GM10248 (cell line): ENCODE measurements around the gene MYO5C.

Source experiments
- CTCF ChIA-PET: fragments of 300-600 bp; sonication (Branson Sonifier 250); formaldehyde crosslinking; extraction: SDS; loops from one replicate; lab custom pipeline; 2021; ENCODE audit warnings: antibody characterized with exemption; lab: Yijun Ruan, JAX
- POLR2A ChIA-PET: fragments of 350-650 bp; sonication (Branson Sonifier 250); formaldehyde crosslinking; extraction: SDS; loops from one replicate; lab custom pipeline; 2020; ENCODE audit warnings: antibody characterized with exemption; lab: Yijun Ruan, JAX
- DNase-seq: peaks from one replicate; pipeline ENCODE4 v3.0.0; 2012; ENCODE audit errors: extremely low spot score
- TF ChIP-seq, protein P1 (sequence below): IDR thresholded peaks from 2 replicates; pipeline ENCODE4 v1.5.1; 2012; ENCODE audit warnings: mild to moderate bottlenecking, low read depth; ENCODE audit errors: extremely low read depth, missing control alignments, control extremely low read depth

MYO5C gene

GRCh38 chr15:52225230-52225629, 70.4 kb downstream of the MYO5C start:
- ChIA-PET CTCF (interaction anchor here (0.6 to 7.4 kb wide), 8 partner anchors 10 to 298 kb away, joined by 3 to 82 read pairs (median 12); no protein-coding TSS in a partner anchor), POLR2A (no interaction called here)
- TF ChIP-seq, protein P1, sequence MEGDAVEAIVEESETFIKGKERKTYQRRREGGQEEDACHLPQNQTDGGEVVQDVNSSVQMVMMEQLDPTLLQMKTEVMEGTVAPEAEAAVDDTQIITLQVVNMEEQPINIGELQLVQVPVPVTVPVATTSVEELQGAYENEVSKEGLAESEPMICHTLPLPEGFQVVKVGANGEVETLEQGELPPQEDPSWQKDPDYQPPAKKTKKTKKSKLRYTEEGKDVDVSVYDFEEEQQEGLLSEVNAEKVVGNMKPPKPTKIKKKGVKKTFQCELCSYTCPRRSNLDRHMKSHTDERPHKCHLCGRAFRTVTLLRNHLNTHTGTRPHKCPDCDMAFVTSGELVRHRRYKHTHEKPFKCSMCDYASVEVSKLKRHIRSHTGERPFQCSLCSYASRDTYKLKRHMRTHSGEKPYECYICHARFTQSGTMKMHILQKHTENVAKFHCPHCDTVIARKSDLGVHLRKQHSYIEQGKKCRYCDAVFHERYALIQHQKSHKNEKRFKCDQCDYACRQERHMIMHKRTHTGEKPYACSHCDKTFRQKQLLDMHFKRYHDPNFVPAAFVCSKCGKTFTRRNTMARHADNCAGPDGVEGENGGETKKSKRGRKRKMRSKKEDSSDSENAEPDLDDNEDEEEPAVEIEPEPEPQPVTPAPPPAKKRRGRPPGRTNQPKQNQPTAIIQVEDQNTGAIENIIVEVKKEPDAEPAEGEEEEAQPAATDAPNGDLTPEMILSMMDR: no peak
- DNase-seq: no peak

DNA sequence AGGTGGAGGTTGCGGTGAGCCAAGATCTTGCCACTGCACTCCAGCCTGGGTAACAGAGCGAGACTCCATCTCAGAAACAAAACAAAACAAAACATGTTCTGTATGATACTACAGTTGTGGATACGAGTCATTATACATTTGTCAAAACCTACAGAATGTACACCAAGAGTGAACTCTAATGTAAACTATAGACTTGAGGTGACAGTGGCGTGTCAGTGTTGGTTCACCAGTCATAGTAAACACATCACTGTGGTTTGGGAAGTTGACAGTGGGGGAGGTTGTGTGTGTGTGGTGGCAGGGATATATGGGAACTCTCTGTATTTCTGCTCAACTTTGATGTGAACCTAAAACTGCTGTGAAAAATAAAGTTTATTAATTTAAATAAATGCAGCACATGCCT, 71.4 kb downstream of the MYO5C start:
- ChIA-PET CTCF (interaction anchor here (5.3 to 7.4 kb wide), 3 partner anchors 9 to 15 kb away, joined by 37 to 82 read pairs (median 64); no protein-coding TSS in a partner anchor), POLR2A (interaction anchor here (0.5 kb wide), 1 partner anchor 61 kb away, joined by 3 read pairs; no protein-coding TSS in a partner anchor)
- DNase-seq: no peak
- TF ChIP-seq, protein P1: no peak

GRCh38 chr15:52221730-52222129, 73.9 kb downstream of the MYO5C start:
- TF ChIP-seq, protein P1: no peak
- POLR2A ChIA-PET: no interaction called here
- no peak for DNase-seq
- CTCF ChIA-PET: interaction anchor here (1.2 to 3.1 kb wide), 4 partner anchors 9 to 139 kb away, joined by 3 to 17 read pairs (median 4); no protein-coding TSS in a partner anchor

- no peak for DNase-seq
- TF ChIP-seq, protein P1: no peak
- CTCF ChIA-PET: interaction anchor here (1.1 to 3.1 kb wide), 8 partner anchors 9 to 144 kb away, joined by 3 to 17 read pairs (median 4); no protein-coding TSS in a partner anchor
- POLR2A ChIA-PET: no interaction called here
Observed at GRCh38 chr15:52220937-52221660, 74.5 kb downstream of the MYO5C start.

- ChIA-PET POLR2A (no interaction called here), CTCF (interaction anchor here (1.1 to 3.1 kb wide), 7 partner anchors 10 to 395 kb away, joined by 3 to 17 read pairs (median 3); no protein-coding TSS in a partner anchor)
- TF ChIP-seq, protein P1: no peak
- no peak for DNase-seq
Observed at GRCh38 chr15:52220251-52220650, 75.4 kb downstream of the MYO5C start.

- TF ChIP-seq, protein P1: no peak
- DNase-seq: no peak
- CTCF ChIA-PET: no interaction called here
- POLR2A ChIA-PET: no interaction called here
Observed at GRCh38 chr15:52218816-52219215, 76.8 kb downstream of the MYO5C start.
